Ishikawa (cell line): ENCODE measurements around the gene PDE4D.

ENCODE experiments used
- CEBPB ChIP-seq: IDR thresholded peaks from 2 replicates; pipeline ENCODE4 v1.6.1; 2012
- CREB1 ChIP-seq: IDR thresholded peaks from 2 replicates; pipeline ENCODE4 v1.6.1; 2012; ENCODE audit warnings: low read depth
- EGR1 ChIP-seq: IDR thresholded peaks from 2 replicates; pipeline ENCODE4 v1.6.1; 2012
- EP300 ChIP-seq: IDR thresholded peaks from 2 replicates; pipeline ENCODE4 v1.6.1; 2012; ENCODE audit warnings: borderline replicate concordance
- FOXM1 ChIP-seq: IDR thresholded peaks from 2 replicates; pipeline ENCODE4 v1.6.1; 2012; ENCODE audit warnings: low read depth, borderline replicate concordance
- MAX ChIP-seq: IDR thresholded peaks from 2 replicates; pipeline ENCODE4 v1.6.1; 2012
- NFIC ChIP-seq: IDR thresholded peaks from 2 replicates; pipeline ENCODE4 v1.6.1; 2012
- RAD21 ChIP-seq: IDR thresholded peaks from 2 replicates; pipeline ENCODE4 v1.6.1; 2012; ENCODE audit warnings: low read depth
- REST ChIP-seq: IDR thresholded peaks from 2 replicates; pipeline ENCODE4 v1.6.1; 2012; ENCODE audit warnings: low read depth, mild to moderate bottlenecking
- TAF1 ChIP-seq: IDR thresholded peaks from 2 replicates; pipeline ENCODE4 v1.6.1; 2012; ENCODE audit warnings: low read depth, mild to moderate bottlenecking
- TCF12 ChIP-seq: IDR thresholded peaks from 2 replicates; pipeline ENCODE4 v1.6.1; 2012; ENCODE audit warnings: low read depth
- TEAD4 ChIP-seq: IDR thresholded peaks from 2 replicates; pipeline ENCODE4 v1.6.1; 2012
- YY1 ChIP-seq: IDR thresholded peaks from 2 replicates; pipeline ENCODE4 v1.6.1; 2012; ENCODE audit warnings: low read depth
- ZBTB7A ChIP-seq: IDR thresholded peaks from 2 replicates; pipeline ENCODE4 v1.6.1; 2012; ENCODE audit warnings: low read depth
- TF ChIP-seq, protein P1 (sequence below): IDR thresholded peaks from 2 replicates; pipeline ENCODE4 v1.6.1; 2012

PDE4D gene

GRCh38 chr5:59173578-59173977 lies 719.9 kb downstream of the PDE4D start:
- TF ChIP-seq EGR1 (no peak), TAF1 (no peak), MAX (no peak), FOXM1 (no peak), RAD21 (no peak), ZBTB7A (no peak), TEAD4 (no peak), REST (no peak), TCF12 (no peak)
- TF ChIP-seq, protein P1, sequence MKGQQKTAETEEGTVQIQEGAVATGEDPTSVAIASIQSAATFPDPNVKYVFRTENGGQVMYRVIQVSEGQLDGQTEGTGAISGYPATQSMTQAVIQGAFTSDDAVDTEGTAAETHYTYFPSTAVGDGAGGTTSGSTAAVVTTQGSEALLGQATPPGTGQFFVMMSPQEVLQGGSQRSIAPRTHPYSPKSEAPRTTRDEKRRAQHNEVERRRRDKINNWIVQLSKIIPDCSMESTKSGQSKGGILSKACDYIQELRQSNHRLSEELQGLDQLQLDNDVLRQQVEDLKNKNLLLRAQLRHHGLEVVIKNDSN, result no peak

DNA sequence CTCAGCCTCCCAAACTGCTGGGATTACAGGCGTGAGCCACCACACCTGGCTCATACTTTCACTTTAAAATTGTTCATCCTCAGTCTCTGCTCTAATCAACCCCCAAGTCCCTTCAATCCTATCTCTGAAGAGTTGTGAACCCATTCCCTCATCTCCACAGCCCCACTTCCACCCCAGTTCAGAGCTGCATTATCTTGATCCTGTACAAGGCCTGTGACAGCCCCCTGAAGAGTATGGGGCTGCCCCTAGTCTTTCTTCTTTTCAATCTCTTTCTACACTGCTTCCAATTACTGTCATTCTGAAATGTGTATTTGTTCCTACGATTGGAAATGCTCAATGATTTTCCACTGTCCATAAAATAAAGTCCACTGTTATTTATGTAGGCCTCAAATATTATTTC lies 722.4 kb downstream of the PDE4D start:
- TF ChIP-seq EGR1 (no peak), NFIC (no peak), EP300 (no peak), YY1 (no peak), TCF12 (no peak), FOXM1 (no peak), TEAD4 (no peak), CEBPB (no peak), REST (no peak), RAD21 (no peak), ZBTB7A (no peak)
- TF ChIP-seq, protein P1, result no peak

DNA sequence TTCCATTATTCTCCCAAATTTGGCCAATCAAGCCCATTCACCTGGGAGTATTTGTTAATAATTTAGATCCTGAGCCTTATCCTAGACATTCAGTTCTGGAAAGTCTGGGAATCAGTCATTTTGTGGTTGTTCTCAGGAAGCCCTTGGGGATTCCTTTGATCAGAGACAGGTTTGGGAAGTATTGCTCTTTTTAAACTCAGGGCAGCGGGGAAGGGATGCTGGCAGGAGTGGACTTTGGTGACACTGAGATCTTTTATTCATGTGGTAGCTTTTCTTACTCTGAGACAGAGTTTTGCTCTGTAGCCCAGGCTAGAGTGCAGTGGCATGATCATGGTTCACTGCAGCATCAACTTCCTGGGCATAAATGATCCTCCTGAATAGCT lies 723.8 kb downstream of the PDE4D start:
- no peak for TF ChIP-seq MAX
- no peak for TF ChIP-seq EGR1
- no peak for TF ChIP-seq TAF1
- no peak for TF ChIP-seq CREB1
- TF ChIP-seq, protein P1, result no peak
- TF ChIP-seq EP300, result no peak
- TF ChIP-seq FOXM1, result no peak
- TF ChIP-seq RAD21, result no peak
- no peak for TF ChIP-seq REST
- no peak for TF ChIP-seq YY1
- TF ChIP-seq ZBTB7A, result no peak
- no peak for TF ChIP-seq TEAD4
- no peak for TF ChIP-seq CEBPB
- no peak for TF ChIP-seq TCF12
- TF ChIP-seq NFIC, result no peak

DNA sequence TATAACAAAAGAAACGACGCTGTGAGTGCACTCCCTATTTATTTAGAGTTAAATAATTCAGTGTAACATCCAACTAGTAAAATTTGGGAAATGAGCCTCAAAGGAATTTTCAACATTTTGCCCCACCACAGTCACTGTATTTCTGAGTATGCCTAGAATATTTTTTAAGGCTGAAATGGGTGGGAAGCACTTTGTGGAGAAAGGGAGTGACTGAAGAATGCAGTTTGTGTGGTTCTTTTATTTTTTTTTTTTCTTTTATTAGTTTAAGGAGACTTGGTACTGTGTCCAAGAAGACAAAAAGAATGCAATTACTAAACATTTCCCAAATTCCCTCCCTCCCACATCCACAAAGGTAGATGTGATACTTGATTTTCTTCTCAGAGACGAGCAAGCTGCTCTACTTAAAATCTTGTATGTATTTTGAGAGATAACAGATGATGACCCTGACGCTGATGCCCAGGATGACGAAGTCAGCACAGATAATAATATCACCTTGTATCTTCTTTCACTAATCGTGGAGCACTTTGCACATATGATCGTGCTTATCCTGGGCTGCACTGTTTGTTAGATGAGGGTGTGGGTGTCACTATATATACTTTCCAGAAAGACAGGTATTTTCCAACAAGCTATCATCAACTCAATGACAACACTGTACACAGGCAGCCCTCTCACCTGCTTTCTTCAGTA lies 724.3 kb downstream of the PDE4D start:
- TF ChIP-seq ZBTB7A (no peak), CREB1 (no peak), EP300 (no peak)
